K562 (cell line): ENCODE results near the gene DCLK2.

ENCODE experiments used
- BHLHE40 ChIP-seq: IDR thresholded peaks from 2 replicates; pipeline ENCODE4 v1.6.1; 2011; ENCODE audit warnings: low read length, improper control_type of control experiment
- CEBPB ChIP-seq: fragments of 450-650 bp; IDR thresholded peaks from 2 replicates; pipeline ENCODE4 v1.6.1; 2016; ENCODE audit warnings: missing genetic modification characterization, missing compliant biosample characterization
- GABPB1 ChIP-seq: sonication (generic); formaldehyde crosslinking; IDR thresholded peaks from 2 replicates; pipeline ENCODE4 v1.8.0; 2022; ENCODE audit warnings: mild to moderate bottlenecking, missing genetic modification reagents
- MYC ChIP-seq, 2 experiments: fragments of 250-450 bp in 1 of 2; sonication (Bioruptor Pico) in 1 of 2; IDR thresholded peaks; 2 replicates each; pipeline versions ENCODE4 v1.5.1 to v1.6.1; 2012 to 2021; ENCODE audit warnings: low read depth in 2 of 2, borderline replicate concordance in 1 of 2, improper control_type of control experiment in 1 of 2, low read length in 1 of 2, mild to moderate bottlenecking in 1 of 2, moderate library complexity in 1 of 2
- POLR2A ChIP-seq: fragments of 450-650 bp; conservative IDR thresholded peaks from 2 replicates; pipeline ENCODE4 v1.6.1; 2016
- SMC3 ChIP-seq: conservative IDR thresholded peaks from 2 replicates; pipeline ENCODE4 v1.6.1; 2011; ENCODE audit warnings: low read depth, low read length, improper control_type of control experiment; ENCODE audit not compliant: insufficient read depth
- SREBF1 ChIP-seq: fragments of 150-350 bp; IDR thresholded peaks from 2 replicates; pipeline ENCODE4 v1.6.1; 2014; ENCODE audit warnings: antibody characterized with exemption, low read depth, low read length, borderline replicate concordance
- TAF15 ChIP-seq: fragments of 200-400 bp; formaldehyde crosslinking; IDR thresholded peaks from 2 replicates; pipeline ENCODE4 v1.6.1; 2017; ENCODE audit warnings: mild to moderate bottlenecking, low read depth, low read length, moderate library complexity

DNA sequence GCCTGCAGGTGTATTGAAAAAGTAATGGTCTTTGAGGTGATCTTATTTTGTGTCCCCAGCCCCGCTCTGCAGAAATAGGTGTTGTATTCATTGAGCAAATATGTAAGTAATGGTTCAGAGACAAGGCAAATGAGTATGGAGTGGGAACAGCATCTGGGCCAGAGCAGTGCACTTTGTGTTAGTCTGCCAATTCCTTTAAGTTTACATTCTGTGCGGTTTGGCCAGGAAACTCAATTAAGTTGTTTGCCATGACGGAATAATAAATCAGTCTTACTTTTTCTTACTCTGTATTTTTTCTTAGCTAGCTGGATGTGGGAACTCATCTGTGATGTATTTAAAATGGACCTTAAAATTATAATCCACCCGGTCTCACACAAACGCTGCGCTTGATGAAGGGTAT, 12.6 kb downstream of the DCLK2 start:
- TF ChIP-seq GABPB1 (CRISPR knock-in tag) = no peak
- TF ChIP-seq MYC (IDR thresholded peaks at IDR 0.05; ENCODE audit: low read depth, low read length) = no peak
- TF ChIP-seq MYC (CRISPR knock-in tag; IDR thresholded peaks at IDR 0.05; ENCODE audit: borderline replicate concordance, low read depth) = no peak
- TF ChIP-seq POLR2A = no peak
- no peak for TF ChIP-seq BHLHE40
- no peak for TF ChIP-seq CEBPB (tag)
- no peak for TF ChIP-seq SREBF1
- no peak for TF ChIP-seq SMC3
- TF ChIP-seq TAF15 = no peak
